ENCODE results near the gene TRPM4. TPM values are rescaled to one million over a fixed set of nuclear protein-coding genes. Genes with fewer than 3 reads are reported as not detected.

The TRPM4 gene
- 12.8 and 17.6 TPM in 2 replicates for polyA plus RNA-seq (2011; rRNA removed)
- 10.9 and 12.7 TPM in 2 replicates for polyA minus RNA-seq (2011; rRNA and poly(A)+ RNA removed)

DNA sequence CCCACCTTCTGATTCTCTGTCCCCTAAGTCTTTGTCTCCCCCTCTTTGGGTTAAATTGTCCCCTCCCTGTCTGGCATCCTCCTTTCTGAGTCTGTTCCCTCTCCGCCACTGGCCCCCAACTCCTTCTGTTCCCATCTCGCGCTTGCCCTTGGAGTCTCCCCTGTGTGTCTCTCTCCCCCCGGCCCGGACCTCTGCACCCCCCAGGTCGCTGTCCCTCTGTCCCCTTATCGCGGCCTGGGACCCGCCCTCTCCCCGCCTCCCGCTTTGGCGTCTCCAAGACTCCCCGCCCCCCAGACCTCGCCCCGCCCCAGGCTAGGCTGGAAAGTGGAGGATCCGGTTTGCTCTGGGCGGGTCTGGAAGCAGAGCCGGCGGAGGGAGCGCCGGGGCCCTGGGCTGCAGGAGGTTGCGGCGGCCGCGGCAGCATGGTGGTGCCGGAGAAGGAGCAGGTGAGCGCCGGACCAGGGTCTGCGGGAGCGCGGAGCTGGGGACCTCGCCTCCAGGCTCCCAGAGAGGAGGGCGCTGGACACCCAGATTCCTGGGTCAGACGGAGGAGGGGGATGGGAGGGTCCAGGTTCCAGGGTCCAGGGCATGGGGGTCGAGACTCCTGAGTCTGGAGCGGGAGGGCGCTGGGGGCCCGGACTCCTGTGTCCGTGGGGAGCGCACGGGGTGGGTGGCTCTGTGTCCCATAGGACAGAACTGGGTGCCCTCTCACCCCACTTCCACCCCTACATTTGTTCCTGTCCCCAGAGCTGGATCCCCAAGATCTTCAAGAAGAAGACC, at the start of gene TRPM4:
TSS of gene TRPM4 (plus strand) at position 348 of the 780 bp plus-strand sequence. CDS start at position 423, 75 bp downstream.
- Histone ChIP-seq H3K4me3 (ENCODE audit: low read depth, low read length) (peak within 1 kb of the TSS; percentile 99), H3K36me3 (ENCODE audit: control insufficient read depth, insufficient read depth, low read length) (no peaks in the 10 kb centered on the region), H3K27me3 (ENCODE audit: control insufficient read depth, insufficient read depth, low read length) (peaks cover 2% of the 10 kb centered on the region; the same call in 1 of the 2 replicates)
- TF ChIP-seq, protein P1, sequence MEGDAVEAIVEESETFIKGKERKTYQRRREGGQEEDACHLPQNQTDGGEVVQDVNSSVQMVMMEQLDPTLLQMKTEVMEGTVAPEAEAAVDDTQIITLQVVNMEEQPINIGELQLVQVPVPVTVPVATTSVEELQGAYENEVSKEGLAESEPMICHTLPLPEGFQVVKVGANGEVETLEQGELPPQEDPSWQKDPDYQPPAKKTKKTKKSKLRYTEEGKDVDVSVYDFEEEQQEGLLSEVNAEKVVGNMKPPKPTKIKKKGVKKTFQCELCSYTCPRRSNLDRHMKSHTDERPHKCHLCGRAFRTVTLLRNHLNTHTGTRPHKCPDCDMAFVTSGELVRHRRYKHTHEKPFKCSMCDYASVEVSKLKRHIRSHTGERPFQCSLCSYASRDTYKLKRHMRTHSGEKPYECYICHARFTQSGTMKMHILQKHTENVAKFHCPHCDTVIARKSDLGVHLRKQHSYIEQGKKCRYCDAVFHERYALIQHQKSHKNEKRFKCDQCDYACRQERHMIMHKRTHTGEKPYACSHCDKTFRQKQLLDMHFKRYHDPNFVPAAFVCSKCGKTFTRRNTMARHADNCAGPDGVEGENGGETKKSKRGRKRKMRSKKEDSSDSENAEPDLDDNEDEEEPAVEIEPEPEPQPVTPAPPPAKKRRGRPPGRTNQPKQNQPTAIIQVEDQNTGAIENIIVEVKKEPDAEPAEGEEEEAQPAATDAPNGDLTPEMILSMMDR (IDR thresholded peaks at IDR 0.05; ENCODE audit: insufficient read depth, low read depth, low read length) = no peak
- POLR2A ChIA-PET = no interaction called here
- DNase-seq (ENCODE audit: low read depth) = peak; percentile 13
- CTCF ChIA-PET = no interaction called here

DNA sequence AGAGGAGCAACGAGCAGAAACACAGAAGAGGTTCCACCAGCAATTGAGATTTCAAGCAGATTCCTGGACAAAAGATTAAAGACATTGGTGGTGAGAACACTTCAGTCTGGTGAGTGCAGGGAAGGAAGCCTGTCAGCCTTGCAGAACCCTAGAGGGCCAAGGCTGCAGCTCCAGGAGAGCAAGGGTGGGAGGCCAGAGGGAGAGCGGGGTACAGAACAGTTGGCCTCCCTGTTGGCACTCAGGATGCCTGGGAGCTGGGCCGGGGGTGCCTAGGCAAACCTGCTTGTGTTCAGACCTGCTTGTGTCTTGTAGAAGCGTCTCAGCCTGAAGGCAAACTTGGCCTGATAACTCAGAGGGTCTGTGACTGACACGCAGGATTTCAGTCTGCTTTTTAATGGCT, 48.5 kb upstream of the TRPM4 start:
- no peak overlapping the region for H3K4me3 ChIP-seq (ENCODE audit: low read depth, low read length)
- CTCF ChIA-PET = interaction anchor here (0.5 to 4.9 kb wide), 3 partner anchors 11 to 34 kb away, joined by 4 to 34 read pairs (median 7); no protein-coding TSS in a partner anchor
- DNase-seq (ENCODE audit: low read depth) = no peak
- POLR2A ChIA-PET = no interaction called here
- peaks cover 29% of the 10 kb centered on the region for H3K36me3 ChIP-seq (ENCODE audit: control insufficient read depth, insufficient read depth, low read length)
- H3K27me3 ChIP-seq (ENCODE audit: control insufficient read depth, insufficient read depth, low read length) = no peaks in the 10 kb centered on the region
- TF ChIP-seq, protein P1 (IDR thresholded peaks at IDR 0.05; ENCODE audit: insufficient read depth, low read depth, low read length) = no peak

DNA sequence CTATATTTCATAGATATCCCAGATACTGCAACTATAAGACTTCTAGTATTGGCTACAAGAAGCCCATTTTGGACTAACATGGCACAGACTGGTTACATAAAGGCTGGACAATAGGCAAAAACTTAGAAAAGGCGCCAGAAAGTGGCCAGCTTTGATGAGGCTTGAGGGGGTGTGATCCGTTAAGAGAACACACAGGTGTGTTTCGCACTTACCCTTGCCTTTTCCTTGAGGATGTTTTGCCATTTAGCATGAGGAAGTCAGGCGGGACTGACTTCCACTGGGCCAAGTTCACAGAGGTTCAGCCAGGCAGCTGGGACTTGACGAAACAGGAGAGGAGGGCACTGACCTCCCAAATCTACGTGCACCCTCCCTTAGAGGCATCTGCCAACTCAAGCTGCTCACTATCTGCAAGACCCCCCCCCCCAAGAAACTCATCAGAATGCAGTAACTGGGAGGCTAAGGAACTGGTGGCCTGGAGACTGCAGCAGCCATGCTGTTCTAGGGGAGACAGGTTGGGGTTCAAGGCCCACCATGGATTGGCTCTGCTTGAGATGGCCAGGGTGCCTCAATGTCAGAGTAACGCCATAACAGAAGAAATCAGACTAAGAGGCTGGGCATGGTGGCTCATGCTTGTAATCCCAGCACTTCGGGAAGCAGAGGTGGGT, 47.9 kb upstream of the TRPM4 start:
- ChIA-PET POLR2A (no interaction called here), CTCF (interaction anchor here (0.7 to 4.9 kb wide), 4 partner anchors 11 to 89 kb away, joined by 3 to 34 read pairs (median 5); no protein-coding TSS in a partner anchor)
- Histone ChIP-seq H3K27me3 (ENCODE audit: control insufficient read depth, insufficient read depth, low read length) (no peaks in the 10 kb centered on the region), H3K36me3 (ENCODE audit: control insufficient read depth, insufficient read depth, low read length) (peaks cover 25% of the 10 kb centered on the region), H3K4me3 (ENCODE audit: low read depth, low read length) (no peak overlapping the region)
- TF ChIP-seq, protein P1 (IDR thresholded peaks at IDR 0.05; ENCODE audit: insufficient read depth, low read depth, low read length) = no peak
- no peak for DNase-seq (ENCODE audit: low read depth)

DNA sequence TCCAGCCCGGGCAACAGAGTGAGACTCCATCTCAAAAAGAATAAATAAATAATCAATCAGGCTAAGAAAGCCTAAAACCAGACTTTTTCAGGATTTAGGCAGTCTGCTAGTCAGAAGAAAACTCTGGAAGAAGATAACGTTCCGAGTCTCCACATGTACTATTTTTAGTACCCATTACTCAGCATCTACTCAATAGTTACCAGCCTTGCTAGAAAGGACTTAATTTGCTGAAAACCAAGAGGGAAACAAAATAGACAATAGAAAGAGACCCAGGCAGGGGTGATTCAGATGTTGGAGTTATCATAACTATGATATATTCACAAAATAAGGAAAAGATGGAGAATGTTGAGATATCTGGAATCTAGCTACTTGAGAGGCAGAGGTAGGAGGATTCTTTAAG, 47.0 kb upstream of the TRPM4 start:
- ChIA-PET POLR2A (interaction anchor here (0.7 kb wide), 1 partner anchor 168 kb away, joined by 4 read pairs; no protein-coding TSS in a partner anchor), CTCF (interaction anchor here (1.1 to 4.9 kb wide), 6 partner anchors 12 to 98 kb away, joined by 3 to 34 read pairs (median 3); no protein-coding TSS in a partner anchor)
- no peaks in the 10 kb centered on the region for H3K27me3 ChIP-seq (ENCODE audit: control insufficient read depth, insufficient read depth, low read length)
- H3K36me3 ChIP-seq (ENCODE audit: control insufficient read depth, insufficient read depth, low read length) = peaks cover 21% of the 10 kb centered on the region
- TF ChIP-seq, protein P1 (IDR thresholded peaks at IDR 0.05; ENCODE audit: insufficient read depth, low read depth, low read length) = no peak
- no peak overlapping the region for H3K4me3 ChIP-seq (ENCODE audit: low read depth, low read length)
- no peak for DNase-seq (ENCODE audit: low read depth)

Measured in BJ (cell line).